ENCODE measurements around the gene C20orf202. TPM values are rescaled to one million over a fixed set of nuclear protein-coding genes. Genes with fewer than 3 reads are reported as not detected.

C20orf202 gene
- total RNA-seq, 1 experiment from 2014 or later: not detected

DNA sequence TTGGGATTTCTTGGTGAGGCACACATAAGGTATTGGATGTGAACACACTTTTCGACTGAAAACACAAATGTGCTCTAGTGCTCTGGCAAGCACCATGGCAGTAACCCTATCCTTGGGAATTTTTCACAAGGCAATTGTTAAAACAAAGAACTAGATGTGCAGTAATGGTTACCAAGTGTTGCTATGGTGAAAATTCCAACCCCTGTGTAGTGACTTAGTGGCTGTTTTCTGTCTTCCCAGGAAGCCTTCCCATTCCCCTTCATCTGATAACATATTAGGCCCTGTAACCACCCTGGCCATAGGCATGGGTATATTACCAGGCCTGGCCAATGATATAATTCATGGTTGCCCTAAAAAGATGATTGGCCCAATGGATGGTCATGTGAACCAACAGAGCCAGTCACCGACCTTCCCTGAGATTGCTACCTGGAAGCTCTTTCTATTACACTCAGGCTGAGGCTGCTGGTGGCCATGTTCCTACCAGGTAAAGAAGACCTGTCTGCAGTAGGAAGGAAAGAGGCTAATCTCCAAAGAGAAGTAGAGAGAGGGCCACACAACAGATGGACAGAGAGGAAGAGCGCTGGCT lies 4.1 kb downstream of the C20orf202 start (continued):
- TF ChIP-seq TCF7L2 (IDR thresholded peaks at IDR 0.05; ENCODE audit: borderline replicate concordance, extremely low read depth, insufficient read depth, insufficient read length) (no peak), SP1 (IDR thresholded peaks at IDR 0.05; ENCODE audit: low read depth) (no peak), EZH2phosphoT487 (IDR thresholded peaks at IDR 0.05; ENCODE audit: borderline replicate concordance) (no peak), FOSL1 (IDR thresholded peaks at IDR 0.05; ENCODE audit: low read depth) (no peak), SRF (IDR thresholded peaks at IDR 0.05; ENCODE audit: low read depth) (no peak)

DNA sequence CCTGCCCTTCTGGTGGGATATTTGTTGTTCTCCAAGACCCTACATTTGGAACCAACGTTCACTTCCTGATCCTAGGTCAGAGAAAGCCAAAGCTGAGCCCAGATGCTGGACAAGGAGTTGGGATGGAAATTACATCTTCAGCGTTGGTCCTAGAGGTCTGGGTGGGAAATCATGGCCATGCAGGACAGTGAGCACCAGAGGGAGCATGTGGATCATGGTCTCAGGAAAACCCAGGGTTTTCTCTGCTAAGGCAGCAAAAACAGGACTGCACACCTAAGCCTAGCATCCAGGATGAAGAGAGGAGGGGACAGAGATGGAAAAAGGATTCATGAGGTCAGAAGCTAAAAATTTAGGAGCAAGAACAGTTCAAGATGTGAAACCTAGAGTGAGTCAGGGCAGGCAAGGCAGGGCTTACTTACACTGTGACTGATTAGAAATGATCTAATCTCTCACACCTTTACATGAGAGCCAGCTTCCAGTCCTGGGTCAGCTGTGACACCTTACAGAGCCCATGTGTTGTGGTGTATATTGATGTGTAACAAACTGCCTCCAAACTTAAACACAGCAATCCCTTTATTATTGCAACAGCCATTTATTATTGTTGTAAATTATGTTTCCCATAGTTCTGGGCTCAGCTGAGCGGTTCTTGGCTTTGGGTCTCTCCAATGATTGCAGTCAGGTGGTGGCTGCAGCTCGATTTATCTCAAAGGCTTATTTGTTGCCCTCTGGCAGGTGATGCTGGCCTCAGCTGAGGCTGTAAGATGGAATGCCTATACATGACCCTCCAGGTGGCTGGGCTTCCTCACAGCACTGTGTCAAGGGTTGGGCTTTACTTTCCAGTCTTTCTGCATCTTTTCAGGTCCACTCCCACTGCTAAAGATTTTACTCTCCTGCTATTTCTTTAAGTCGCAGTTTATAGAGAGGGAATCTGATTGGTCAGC lies 6.5 kb downstream of the C20orf202 start:
- CTCF ChIA-PET: interaction anchor here (1.1 to 1.5 kb wide), 3 partner anchors 101 to 294 kb away, joined by 3 to 4 read pairs (median 3); no protein-coding TSS in a partner anchor
- peaks cover 2 to 11% of the 10 kb centered on the region in 2 experiments; a peak in 3 of 4 replicates for H3K4me1 ChIP-seq (ENCODE audit: control insufficient read depth in 1 of 2, insufficient read depth in 2 of 2, low read length in 2 of 2)
- no peaks in the 10 kb centered on the region for H3K9me3 ChIP-seq (ENCODE audit: control insufficient read depth in 1 of 2, insufficient read depth in 1 of 2, low read depth in 1 of 2, low read length in 2 of 2)
- ATAC-seq (0 out of 2 replicates have a peak, but pooled peaks have one; percentile 40), DNase-seq (ENCODE audit: low read depth, low spot score) (peak; percentile 21)
- no TSS peak for BruUV-seq (replicated peaks)
- H3K9me2 ChIP-seq (ENCODE audit: insufficient read depth): no peaks in the 10 kb centered on the region
- no peak overlapping the region for H3K27ac ChIP-seq (ENCODE audit: low read depth, low read length)
- H3K4me3 ChIP-seq (replicated peaks in 1 of 2; ENCODE audit: low read depth in 1 of 2, low read length in 2 of 2): no peak overlapping the region
- RAD21 ChIA-PET (ENCODE audit: low non-redundant PET in 1 of 2, low total read pairs in 2 of 2, uncharacterized antibody in 2 of 2, unreplicated experiment in 2 of 2): no interaction called here
- no peak overlapping the region for H3K9ac ChIP-seq (ENCODE audit: low read length)
- H3K36me3 ChIP-seq (ENCODE audit: control insufficient read depth in 1 of 2, insufficient read depth in 2 of 2, low read length in 2 of 2): no peaks in the 10 kb centered on the region
- H3K27me3 ChIP-seq (ENCODE audit: insufficient read depth, low read length): peaks cover 11% of the 10 kb centered on the region
- no peaks in the 10 kb centered on the region for H3K79me2 ChIP-seq (ENCODE audit: insufficient read depth, low read length)
- no peaks in the 10 kb centered on the region for H4K20me1 ChIP-seq (ENCODE audit: insufficient read depth)
- POLR2A ChIA-PET: no interaction called here
- TF ChIP-seq, protein P1, sequence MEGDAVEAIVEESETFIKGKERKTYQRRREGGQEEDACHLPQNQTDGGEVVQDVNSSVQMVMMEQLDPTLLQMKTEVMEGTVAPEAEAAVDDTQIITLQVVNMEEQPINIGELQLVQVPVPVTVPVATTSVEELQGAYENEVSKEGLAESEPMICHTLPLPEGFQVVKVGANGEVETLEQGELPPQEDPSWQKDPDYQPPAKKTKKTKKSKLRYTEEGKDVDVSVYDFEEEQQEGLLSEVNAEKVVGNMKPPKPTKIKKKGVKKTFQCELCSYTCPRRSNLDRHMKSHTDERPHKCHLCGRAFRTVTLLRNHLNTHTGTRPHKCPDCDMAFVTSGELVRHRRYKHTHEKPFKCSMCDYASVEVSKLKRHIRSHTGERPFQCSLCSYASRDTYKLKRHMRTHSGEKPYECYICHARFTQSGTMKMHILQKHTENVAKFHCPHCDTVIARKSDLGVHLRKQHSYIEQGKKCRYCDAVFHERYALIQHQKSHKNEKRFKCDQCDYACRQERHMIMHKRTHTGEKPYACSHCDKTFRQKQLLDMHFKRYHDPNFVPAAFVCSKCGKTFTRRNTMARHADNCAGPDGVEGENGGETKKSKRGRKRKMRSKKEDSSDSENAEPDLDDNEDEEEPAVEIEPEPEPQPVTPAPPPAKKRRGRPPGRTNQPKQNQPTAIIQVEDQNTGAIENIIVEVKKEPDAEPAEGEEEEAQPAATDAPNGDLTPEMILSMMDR (IDR thresholded peaks at IDR 0.05 in 2 of 3, conservative IDR thresholded peaks at IDR 0.05 in 1 of 3; ENCODE audit: borderline replicate concordance in 1 of 3, insufficient read depth in 1 of 3, low read depth in 2 of 3, low read length in 2 of 3): peak; percentile 30 to 50 (median 49); a peak in 4 of 6 replicates
- TF ChIP-seq YY1 (IDR thresholded peaks at IDR 0.05; ENCODE audit: extremely low read depth, insufficient replicate concordance, low read depth, low read length): no peak
- peak; percentile 60 for TF ChIP-seq RAD21 (IDR thresholded peaks at IDR 0.05; ENCODE audit: low read depth)
- H2AFZ ChIP-seq (ENCODE audit: low read depth, low read length, poor library complexity, severe bottlenecking): no peak overlapping the region
- intact Hi-C loops (cut with micrococcal nuclease): loop anchor here (1.0 to 10.0 kb wide), 4 partner anchors 95 to 255 kb away; partner anchors contain the start of genes NSFL1C and PSMF1
- no peak overlapping the region for H3K4me2 ChIP-seq (ENCODE audit: low read length)

All from HCT116 (cell line).